Mucosa of descending colon (tissue), 3 donors: ENCODE results near the gene RDH5. TPM values are rescaled to one million over a fixed set of nuclear protein-coding genes. Genes with fewer than 3 reads are reported as not detected.

Experiments used
- ATAC-seq: fragments of 200-7000 bp; cut with Tn5 transposase; one replicate; pipeline ENCODE4 v1.9.1; 2020; ENCODE audit warnings: mild to moderate bottlenecking, moderate library complexity
- DNase-seq, 3 donors: peaks; one replicate each; pipeline ENCODE4 v3.0.0-alpha.2; 2020
- H3K36me3 ChIP-seq: fragments of 200-600 bp; one replicate; pipeline ENCODE4 v1.8.0; 2021; ENCODE audit warnings: low read depth, mild to moderate bottlenecking
- H3K4me1 ChIP-seq: fragments of 200-600 bp; one replicate; pipeline ENCODE4 v1.8.0; 2021; ENCODE audit warnings: low read depth, mild to moderate bottlenecking
- H3K4me3 ChIP-seq: fragments of 200-600 bp; one replicate; pipeline ENCODE4 v1.8.0; 2021; ENCODE audit warnings: mild to moderate bottlenecking
- H3K9me3 ChIP-seq: fragments of 200-600 bp; one replicate; pipeline ENCODE4 v1.8.0; 2021; ENCODE audit warnings: mild to moderate bottlenecking
- CTCF ChIP-seq: fragments of 200-600 bp; IDR thresholded peaks from one replicate; pipeline ENCODE4 v1.8.0; 2022; ENCODE audit warnings: antibody characterized with exemption, mild to moderate bottlenecking
- intact Hi-C, 2 donors: fragments of 100-400 bp; cut with DNase I in 1 of 2; cut with micrococcal nuclease in 1 of 2; formaldehyde crosslinking; loops; one replicate each; pipeline versions ENCODE4 v1.11.0 to v1.11.1; 2022; cut with DNase I, micrococcal nuclease
- total RNA-seq, 3 donors: library from RNA; stranded (reverse); fragmentation: NEBNext Ultra II Directional in 2 of 3; extraction: Animal tissue kit (Norgen Biotek cat#: 25700) in 2 of 3; gene quantifications; one replicate each; pipeline versions ENCODE4 v1.2.1 to v1.2.4, GENCODE V29; 2021 to 2023
- donor health status: DM: no; HTN: no; CAD: no; lungs with moderate emphysema.
- donor health status: DM: no; HTN: no; CAD: no.
- donor health status: DM: no; HTN: yes; CAD: no.

Gene RDH5
- total RNA-seq, 3 donors from 2014 or later = 21.5 to 48.1 (median 35.8) TPM

GRCh38 chr12:55724940-55725309 is 4.7 kb downstream of the RDH5 start:
- intact Hi-C loops = no loop called here
- TF ChIP-seq CTCF = no peak
- H3K9me3 ChIP-seq = no peaks in the 10 kb centered on the region
- no peak for ATAC-seq
- peak in 1 of 3 donors; percentile 28 for DNase-seq
- H3K4me1 ChIP-seq = peaks cover 56% of the 10 kb centered on the region
- H3K36me3 ChIP-seq = no peaks in the 10 kb centered on the region
- no peak overlapping the region for H3K4me3 ChIP-seq

GRCh38 chr12:55725556-55725955 is 5.4 kb downstream of the RDH5 start:
- DNase-seq (no peak), ATAC-seq (no peak)
- intact Hi-C loops = no loop called here
- Histone ChIP-seq H3K4me3 (no peak overlapping the region), H3K4me1 (peaks cover 54% of the 10 kb centered on the region), H3K36me3 (no peaks in the 10 kb centered on the region), H3K9me3 (no peaks in the 10 kb centered on the region)
- no peak for TF ChIP-seq CTCF

- Histone ChIP-seq H3K4me1 (peaks cover 42% of the 10 kb centered on the region), H3K9me3 (no peaks in the 10 kb centered on the region), H3K4me3 (no peak overlapping the region), H3K36me3 (no peaks in the 10 kb centered on the region)
- TF ChIP-seq CTCF = no peak
- ATAC-seq (no peak), DNase-seq (peak in 1 of 3 donors; percentile 66)
- intact Hi-C loops = no loop called here
Observed at GRCh38 chr12:55726971-55727370, 6.8 kb downstream of the RDH5 start.

GRCh38 chr12:55727643-55728185 is 7.5 kb downstream of the RDH5 start:
- Histone ChIP-seq H3K36me3 (no peaks in the 10 kb centered on the region), H3K4me3 (peak overlapping the region; percentile 78), H3K4me1 (peaks cover 36% of the 10 kb centered on the region), H3K9me3 (no peaks in the 10 kb centered on the region)
- TF ChIP-seq CTCF = no peak
- intact Hi-C loops = no loop called here
- DNase-seq = peak; percentile 72 to 80 (median 75)
- ATAC-seq = peak; percentile 14

- no peak for TF ChIP-seq CTCF
- Histone ChIP-seq H3K9me3 (no peaks in the 10 kb centered on the region), H3K36me3 (no peaks in the 10 kb centered on the region), H3K4me1 (peaks cover 35% of the 10 kb centered on the region), H3K4me3 (peak overlapping the region; percentile 78)
- intact Hi-C loops = no loop called here
- ATAC-seq (peak; percentile 47), DNase-seq (peak; percentile 83 to 88 (median 88))
Observed at GRCh38 chr12:55728186-55728938, 8.2 kb downstream of the RDH5 start.
